IMR-90 (cell line): Measurements from ENCODE around the gene NT5DC2. TPM values are rescaled to one million over a fixed set of nuclear protein-coding genes. Genes with fewer than 3 reads are reported as not detected.

Experiments
- ATAC-seq: fragments of 200-7000 bp; cut with Tn5 transposase; 2 replicates; pipeline ENCODE4 v1.9.1; 2020; ENCODE audit warnings: low read depth, mild to moderate bottlenecking, moderate library complexity
- BruUV-seq: library from RNA; stranded (reverse); fragments of 400-500 nt; replicated peaks from 2 replicates; lab custom pipeline; 2021; lab: Mats Ljungman, UMichigan
- CTCF ChIA-PET: fragments of 300-600 bp; formaldehyde crosslinking; extraction: SDS; loops from one replicate; lab custom pipeline; 2021; ENCODE audit warnings: antibody characterized with exemption; lab: Yijun Ruan, JAX
- POLR2A ChIA-PET: fragments of 300-600 bp; sonication (Branson Sonifier 250); formaldehyde crosslinking; loops from one replicate; lab custom pipeline; 2022; ENCODE audit warnings: antibody characterized with exemption; ENCODE audit not compliant: unreplicated experiment; lab: Charles Lee
- DNase-seq: peaks from one replicate; pipeline ENCODE4 v3.0.0; 2013
- H2AFZ ChIP-seq: replicated peaks from 2 replicates; pipeline ENCODE3; 2013; ENCODE audit warnings: low read length, mild to moderate bottlenecking; ENCODE audit not compliant: poor library complexity
- H2AK5ac ChIP-seq: 2 replicates; pipeline ENCODE4 v1.6.1; 2013; ENCODE audit warnings: low read depth, low read length, inconsistent platforms
- H2AK9ac ChIP-seq: replicated peaks from 2 replicates; pipeline ENCODE3; 2013; ENCODE audit warnings: mild to moderate bottlenecking, low read depth, low read length, moderate library complexity; ENCODE audit not compliant: poor library complexity
- H2BK120ac ChIP-seq: 2 replicates; pipeline ENCODE4 v1.6.1; 2013; ENCODE audit warnings: low read depth, low read length, inconsistent platforms
- H2BK15ac ChIP-seq: 3 replicates; pipeline ENCODE4 v1.6.1; 2013; ENCODE audit warnings: low read depth, low read length, inconsistent platforms
- H2BK20ac ChIP-seq: 2 replicates; pipeline ENCODE4 v1.6.1; 2013; ENCODE audit warnings: low read depth, mild to moderate bottlenecking, inconsistent platforms, low read length, moderate library complexity
- H2BK5ac ChIP-seq: 2 replicates; pipeline ENCODE4 v1.6.1; 2013; ENCODE audit warnings: mild to moderate bottlenecking, low read depth, low read length, inconsistent platforms; ENCODE audit not compliant: poor library complexity, severe bottlenecking
- H3K14ac ChIP-seq: replicated peaks from 2 replicates; pipeline ENCODE4 v1.6.1; 2013; ENCODE audit warnings: low read depth, low read length, inconsistent platforms
- H3K18ac ChIP-seq: 2 replicates; pipeline ENCODE4 v1.6.1; 2013; ENCODE audit warnings: low read depth, low read length, control low read depth
- H3K23ac ChIP-seq: 2 replicates; pipeline ENCODE4 v1.6.1; 2013; ENCODE audit warnings: low read depth, low read length, inconsistent platforms
- H3K27ac ChIP-seq: 2 replicates; pipeline ENCODE4 v1.5.1; 2013; ENCODE audit warnings: mild to moderate bottlenecking, control low read depth, low read length; ENCODE audit not compliant: insufficient read depth
- H3K27me3 ChIP-seq: 2 replicates; pipeline ENCODE4 v1.6.1; 2013; ENCODE audit warnings: low read length; ENCODE audit not compliant: control insufficient read depth, insufficient read depth
- H3K36me3 ChIP-seq: 2 replicates; pipeline ENCODE4 v1.6.1; 2013; ENCODE audit warnings: low read length, mixed read lengths; ENCODE audit not compliant: control insufficient read depth, insufficient read depth
- H3K4ac ChIP-seq: 2 replicates; pipeline ENCODE4 v1.6.1; 2013; ENCODE audit warnings: low read depth, low read length, inconsistent platforms
- H3K4me1 ChIP-seq: 2 replicates; pipeline ENCODE4 v1.6.1; 2013; ENCODE audit warnings: low read length, mixed read lengths; ENCODE audit not compliant: control insufficient read depth, insufficient read depth
- H3K4me2 ChIP-seq: 2 replicates; pipeline ENCODE4 v1.6.1; 2013; ENCODE audit warnings: low read depth, mild to moderate bottlenecking, control low read depth, low read length, moderate library complexity
- H3K4me3 ChIP-seq: 2 replicates; pipeline ENCODE4 v1.5.1; 2013; ENCODE audit warnings: low read depth, mild to moderate bottlenecking, control low read depth, low read length, moderate library complexity; ENCODE audit not compliant: insufficient read depth
- H3K56ac ChIP-seq: 2 replicates; pipeline ENCODE4 v1.6.1; 2013; ENCODE audit warnings: low read length, inconsistent platforms; ENCODE audit not compliant: insufficient read depth; ENCODE audit errors: extremely low read depth
- H3K79me1 ChIP-seq, 2 experiments: 2 replicates each; pipeline ENCODE4 v1.6.1; 2013; ENCODE audit warnings: low read length in 2 of 2, inconsistent platforms in 1 of 2, low read depth in 1 of 2
- H3K9ac ChIP-seq: 2 replicates; pipeline ENCODE4 v1.6.1; 2013; ENCODE audit warnings: low read depth, low read length, control low read depth
- H3K9me1 ChIP-seq: 2 replicates; pipeline ENCODE4 v1.6.1; 2013; ENCODE audit warnings: low read length, inconsistent platforms; ENCODE audit not compliant: insufficient read depth
- H3K9me3 ChIP-seq: 2 replicates; pipeline ENCODE4 v1.6.1; 2013; ENCODE audit warnings: low read length; ENCODE audit not compliant: control insufficient read depth, insufficient read depth
- H4K20me1 ChIP-seq: 2 replicates; pipeline ENCODE4 v1.6.1; 2013; ENCODE audit warnings: low read length, inconsistent platforms; ENCODE audit not compliant: insufficient read depth
- H4K5ac ChIP-seq: 2 replicates; pipeline ENCODE4 v1.6.1; 2013; ENCODE audit warnings: mild to moderate bottlenecking, low read depth, low read length, control low read depth
- H4K8ac ChIP-seq, 2 experiments: 2 replicates each; pipeline ENCODE4 v1.6.1; 2013; ENCODE audit warnings: low read depth in 2 of 2, low read length in 2 of 2, control low read depth in 1 of 2, inconsistent platforms in 1 of 2
- H4K91ac ChIP-seq: 2 replicates; pipeline ENCODE4 v1.6.1; 2013; ENCODE audit warnings: low read depth, low read length, inconsistent platforms; ENCODE audit not compliant: insufficient read depth
- ELK1 ChIP-seq: fragments of 150-350 bp; IDR thresholded peaks from 2 replicates; pipeline ENCODE4 v1.6.1; 2016; ENCODE audit warnings: low read depth, mild to moderate bottlenecking, low read length, moderate library complexity, borderline replicate concordance
- MAFK ChIP-seq: IDR thresholded peaks from 2 replicates; pipeline ENCODE4 v1.6.1; 2012; ENCODE audit warnings: low read depth, low read length, improper control_type of control experiment
- NFE2L2 ChIP-seq: fragments of 150-350 bp; IDR thresholded peaks from 2 replicates; pipeline ENCODE4 v1.6.1; 2016; ENCODE audit warnings: low read depth, mild to moderate bottlenecking, low read length
- POLR2A ChIP-seq: IDR thresholded peaks from 2 replicates; pipeline ENCODE4 v1.6.1; 2012; ENCODE audit warnings: mild to moderate bottlenecking, low read depth, low read length
- WGBS, 2 experiments: methylation state at CpG; one replicate each; pipeline versions ENCODE4 v1.1.5 to v1.1.7; 2013; ENCODE audit warnings: missing lambda C conversion rate in 2 of 2; ENCODE audit not compliant: insufficient read length in 1 of 2; ENCODE audit errors: extremely low coverage in 2 of 2; 5-methylcytosine and 5-hydroxymethylcytosine counted together
- dilution Hi-C: fragments of 300-500 bp; cut with HindIII; formaldehyde crosslinking; loops from one replicate; pipeline ENCODE4 v1.14.3; 2018; ENCODE audit warnings: low sequenced_read_pairs; ENCODE audit not compliant: unreplicated experiment
- in situ Hi-C: fragments of 300-500 bp; cut with MboI; formaldehyde crosslinking; loops from 3 replicates; pipeline ENCODE4 v1.14.3; 2019; ENCODE audit warnings: low sequenced_read_pairs, inconsistent platforms, mixed read lengths
- intact Hi-C: fragments of 100-400 bp; cut with micrococcal nuclease; formaldehyde crosslinking; loops from 2 replicates; pipeline ENCODE4 v1.10.0; 2022
- polyA plus RNA-seq, 3 experiments: library from polyadenylated mRNA; depleted of rRNA; stranded (reverse); fragments of >200 nt; gene quantifications; 2 replicates each; pipeline ENCODE4 v1.2.3, GENCODE V29; 2012; ENCODE audit warnings: low replicate concordance in 1 of 3
- total RNA-seq: library from RNA; depleted of rRNA; stranded (reverse); fragments of >200 nt; gene quantifications from 2 replicates; pipeline ENCODE4 v1.2.3, GENCODE V29; 2012

The NT5DC2 gene
- total and polyA plus RNA-seq, 2 of the 4 experiments (the other 2 are of a cell fraction): 161 to 200 TPM

- Histone ChIP-seq H2BK20ac (no peak overlapping the region), H2AK5ac (no peak overlapping the region), H2BK120ac (no peak overlapping the region), H3K9ac (no peak overlapping the region), H2BK15ac (no peak overlapping the region), H3K18ac (no peak overlapping the region), H3K27me3 (no peaks in the 10 kb centered on the region), H3K9me1 (peaks cover 11% of the 10 kb centered on the region), H3K56ac (no peak overlapping the region), H3K36me3 (peaks cover 15% of the 10 kb centered on the region), H4K20me1 (no peaks in the 10 kb centered on the region), H2BK5ac (no peak overlapping the region), H3K4me2 (no peak overlapping the region), H3K27ac (no peak overlapping the region), H4K5ac (no peak overlapping the region), H2AFZ (no peak overlapping the region), H2AK9ac (no peak overlapping the region), H3K9me3 (no peaks in the 10 kb centered on the region), H4K8ac (no peak overlapping the region), H3K4me3 (no peak overlapping the region), H3K14ac (no peak overlapping the region), H3K23ac (no peak overlapping the region), H3K79me1 (peaks cover 17 to 21% of the 10 kb centered on the region in 2 experiments; a peak in 3 of 4 replicates), H3K4ac (no peak overlapping the region), H4K91ac (no peak overlapping the region), H3K4me1 (peaks cover 4% of the 10 kb centered on the region)
- BruUV-seq: no TSS peak
- intact Hi-C loops: no loop called here
- POLR2A ChIA-PET: no interaction called here
- no CpG with 5 or more reads among the region's 2 CpGs for WGBS, 2 experiments
- DNase-seq: no peak
- no peak for TF ChIP-seq MAFK
- TF ChIP-seq ELK1: no peak
- TF ChIP-seq NFE2L2: no peak
- no peak for TF ChIP-seq POLR2A
- in situ Hi-C loops: no loop called here
- CTCF ChIA-PET: no interaction called here
- ATAC-seq: no peak
- dilution Hi-C loops: no loop called here
These were observed 30.3 kb upstream of the NT5DC2 start for GRCh38 chr3:52563984-52564383.
